Measurements from ENCODE around the gene ZNF511. TPM values are rescaled to one million over a fixed set of nuclear protein-coding genes. Genes with fewer than 3 reads are reported as not detected.
A peak's percentile ranks its signal among the peaks of the same experiment; 100 is the strongest.

ZNF511 gene
- total and polyA plus RNA-seq, 2 of the 4 experiments (the other 2 are of a cell fraction), result 13.6 to 32.6 TPM

- Histone ChIP-seq H3K4me2 (ENCODE audit: low read depth, low read length) (no peak overlapping the region), H3K23ac (ENCODE audit: low read depth, low read length) (no peak overlapping the region), H4K8ac (ENCODE audit: low read depth in 2 of 2, low read length in 2 of 2) (no peak overlapping the region), H2AK5ac (ENCODE audit: low read depth, low read length) (no peak overlapping the region), H3K27me3 (ENCODE audit: control insufficient read depth, insufficient read depth, low read length) (no peaks in the 10 kb centered on the region), H4K5ac (ENCODE audit: low read depth, low read length) (no peak overlapping the region), H2AK9ac (replicated peaks; ENCODE audit: low read depth, low read length, poor library complexity) (peak overlapping the region; percentile 45), H3K18ac (ENCODE audit: low read depth, low read length) (no peak overlapping the region), H3K4ac (ENCODE audit: low read depth, low read length) (no peak overlapping the region), H3K9ac (ENCODE audit: low read depth, low read length) (no peak overlapping the region), H3K79me1 (ENCODE audit: low read depth in 1 of 2, low read length in 2 of 2) (peaks cover 8 to 13% of the 10 kb centered on the region in 2 experiments; a peak in 2 of 4 replicates), H2AFZ (replicated peaks; ENCODE audit: low read length, poor library complexity) (peak overlapping the region; percentile 33), H3K9me3 (ENCODE audit: control insufficient read depth, insufficient read depth, low read length) (no peaks in the 10 kb centered on the region), H2BK120ac (ENCODE audit: low read depth, low read length) (no peak overlapping the region), H3K4me1 (ENCODE audit: control insufficient read depth, insufficient read depth, low read length) (peaks cover 6% of the 10 kb centered on the region; the same call in 1 of the 2 replicates), H2BK15ac (ENCODE audit: low read depth, low read length) (no peak overlapping the region), H4K20me1 (ENCODE audit: insufficient read depth, low read length) (no peaks in the 10 kb centered on the region; the same call in 1 of the 2 replicates), H2BK20ac (ENCODE audit: low read depth, low read length) (no peak overlapping the region), H2BK5ac (ENCODE audit: low read depth, low read length, poor library complexity, severe bottlenecking) (no peak overlapping the region), H4K91ac (ENCODE audit: insufficient read depth, low read depth, low read length) (no peak overlapping the region), H3K14ac (replicated peaks; ENCODE audit: low read depth, low read length) (no peak overlapping the region), H3K9me1 (ENCODE audit: insufficient read depth, low read length) (no peaks in the 10 kb centered on the region; the same call in 1 of the 2 replicates), H3K27ac (ENCODE audit: insufficient read depth, low read length) (no peak overlapping the region), H3K36me3 (ENCODE audit: control insufficient read depth, insufficient read depth, low read length) (peaks cover 28% of the 10 kb centered on the region), H3K4me3 (ENCODE audit: insufficient read depth, low read depth, low read length) (no peak overlapping the region), H3K56ac (ENCODE audit: extremely low read depth, insufficient read depth, low read length) (no peak overlapping the region)
- ATAC-seq (ENCODE audit: low read depth) (no peak), DNase-seq (no peak)
- ChIA-PET POLR2A (ENCODE audit: unreplicated experiment) (no interaction called here), CTCF (no interaction called here)
- TF ChIP-seq RCOR1 (IDR thresholded peaks at IDR 0.05; ENCODE audit: insufficient replicate concordance, low read length) (no peak), ELK1 (IDR thresholded peaks at IDR 0.05; ENCODE audit: borderline replicate concordance, low read depth, low read length) (no peak), RAD21 (IDR thresholded peaks at IDR 0.05; ENCODE audit: low read length) (no peak), NFE2L2 (IDR thresholded peaks at IDR 0.05; ENCODE audit: low read depth, low read length) (no peak), SMC3 (IDR thresholded peaks at IDR 0.05; ENCODE audit: low read depth, low read length) (no peak), MAFK (IDR thresholded peaks at IDR 0.05; ENCODE audit: low read depth, low read length) (no peak), CTCF (conservative IDR thresholded peaks at IDR 0.05; ENCODE audit: low read depth, low read length) (no peak), CEBPB (IDR thresholded peaks at IDR 0.05; ENCODE audit: low read depth, low read length) (no peak), MAZ (IDR thresholded peaks at IDR 0.05; ENCODE audit: borderline replicate concordance, low read depth, low read length) (no peak), USF2 (IDR thresholded peaks at IDR 0.05; ENCODE audit: low read depth, low read length) (no peak), CHD1 (IDR thresholded peaks at IDR 0.05; ENCODE audit: low read depth, low read length) (no peak), RFX5 (IDR thresholded peaks at IDR 0.05; ENCODE audit: low read depth, low read length) (no peak)
- 93% methylated on average over 8 of the region's 17 CpGs; no CpG with 5 or more reads in 1 of the 2 experiments for WGBS, 2 experiments (ENCODE audit: extremely low coverage in 2 of 2, insufficient read length in 1 of 2)
- in situ Hi-C loops (cut with MboI; ENCODE audit: low sequenced_read_pairs), result no loop called here
- dilution Hi-C loops (cut with HindIII; ENCODE audit: low sequenced_read_pairs, unreplicated experiment), result no loop called here
- intact Hi-C loops (cut with micrococcal nuclease), result no loop called here
- BruUV-seq (replicated peaks), result no TSS peak
These were observed 51.4 kb downstream of the ZNF511 start for GRCh38 chr10:133359972-133360610.
